Thyroid gland (tissue), 4 donors: ENCODE data around the gene C22orf42. TPM values are rescaled to one million over a fixed set of nuclear protein-coding genes. Genes with fewer than 3 reads are reported as not detected.
A peak's percentile ranks its signal among the peaks of the same experiment; 100 is the strongest.
"Not testable (repeated sequence)": the region's sequence is repeated elsewhere in the genome, so short reads cannot be mapped to it uniquely, and the experiment has no call there.

Experiments
- DNase-seq, 2 donors: peaks; one replicate each; pipeline ENCODE4 v3.0.0-alpha.2; 2019
- H3K27ac ChIP-seq, 3 donors: fragments of 200-600 bp; sonication (generic); 1 replicate in 2 of 3; 2 replicates in 1 of 3; pipeline ENCODE4 v1.5.1; 2016 to 2019; ENCODE audit warnings: mild to moderate bottlenecking in 1 of 3, moderate library complexity in 1 of 3
- H3K27me3 ChIP-seq: fragments of 200-600 bp; sonication (generic); one replicate; pipeline ENCODE4 v1.5.1; 2019
- H3K36me3 ChIP-seq, 2 donors: fragments of 200-600 bp; sonication (generic); one replicate each; pipeline ENCODE4 v1.5.1; 2016 to 2019
- H3K4me1 ChIP-seq, 2 donors: fragments of 200-600 bp; sonication (generic); one replicate each; pipeline ENCODE4 v1.5.1; 2017 to 2019
- H3K4me3 ChIP-seq, 3 donors: fragments of 200-600 bp; sonication (generic); replicated peaks in 1 of 3; 1 replicate in 2 of 3; 2 replicates in 1 of 3; pipeline ENCODE4 v1.5.1; 2016; ENCODE audit warnings: mild to moderate bottlenecking in 1 of 3
- H3K9me3 ChIP-seq: fragments of 200-600 bp; sonication (generic); one replicate; pipeline ENCODE4 v1.5.1; 2017
- CTCF ChIP-seq, 6 experiments: fragments of 200-600 bp in 3 of 6; fragments of 450-650 bp in 3 of 6; sonication (generic) in 3 of 6; IDR thresholded peaks; one replicate each; pipeline ENCODE4 v1.5.1; 2016 to 2019; ENCODE audit warnings: antibody characterized with exemption in 6 of 6, mild to moderate bottlenecking in 2 of 6, inconsistent platforms in 1 of 6, moderate library complexity in 1 of 6
- POLR2A ChIP-seq, 2 donors: fragments of 450-650 bp; IDR thresholded peaks; one replicate each; pipeline ENCODE4 v1.6.1; 2017; ENCODE audit warnings: antibody characterized with exemption in 2 of 2, mild to moderate bottlenecking in 2 of 2, moderate library complexity in 1 of 2
- WGBS, 2 donors: methylation state at CpG; one replicate each; pipeline ENCODE4 v1.1.5; 2017; 5-methylcytosine and 5-hydroxymethylcytosine counted together
- intact Hi-C: fragments of 100-400 bp; cut with DNase I; formaldehyde crosslinking; loops from one replicate; pipeline ENCODE4 v1.15.1; 2023
- total RNA-seq, 4 donors: library from RNA; depleted of rRNA; stranded (reverse); fragments of >200 nt; gene quantifications; one replicate each; pipeline ENCODE4 v1.2.3, GENCODE V29; 2016

The C22orf42 gene
- total RNA-seq, 4 donors from 2014 or later: not detected

GRCh38 chr22:32150647-32151046 lies 8.5 kb downstream of the C22orf42 start:
- H3K9me3 ChIP-seq, H3K27me3 ChIP-seq, H3K4me3 ChIP-seq, H3K27ac ChIP-seq, H3K4me1 ChIP-seq, H3K36me3 ChIP-seq, intact Hi-C loops, DNase-seq: not testable (repeated sequence)
- 63 to 64% methylated on average over 7 of the region's 7 CpGs for WGBS, 2 donors

GRCh38 chr22:32148372-32148771 lies 10.7 kb downstream of the C22orf42 start:
- H3K4me1 ChIP-seq, intact Hi-C loops, H3K4me3 ChIP-seq, DNase-seq, H3K27me3 ChIP-seq, H3K9me3 ChIP-seq, H3K36me3 ChIP-seq, H3K27ac ChIP-seq: not testable (repeated sequence)
- WGBS, 2 donors: 92 to 93% methylated on average over 4 of the region's 4 CpGs

GRCh38 chr22:32147128-32147527 lies 12.0 kb downstream of the C22orf42 start:
- H3K36me3 ChIP-seq, DNase-seq, H3K4me3 ChIP-seq, H3K4me1 ChIP-seq, H3K27me3 ChIP-seq, intact Hi-C loops, H3K9me3 ChIP-seq, H3K27ac ChIP-seq: not testable (repeated sequence)
- WGBS, 2 donors: 85 to 93% methylated on average over 8 of the region's 8 CpGs

- H3K9me3 ChIP-seq: no peaks in the 10 kb centered on the region
- no peak for DNase-seq
- no peaks in the 10 kb centered on the region for H3K4me1 ChIP-seq
- intact Hi-C loops: no loop called here
- no peaks in the 10 kb centered on the region for H3K27me3 ChIP-seq
- H3K27ac ChIP-seq: no peak overlapping the region
- TF ChIP-seq CTCF (IDR thresholded peaks at IDR 0.05): no peak
- TF ChIP-seq POLR2A (IDR thresholded peaks at IDR 0.05): no peak
- H3K4me3 ChIP-seq: no peak overlapping the region
- WGBS, 2 donors: 71 to 79% methylated on average over 6 of the region's 6 CpGs
- H3K36me3 ChIP-seq: no peaks in the 10 kb centered on the region
Observed at GRCh38 chr22:32144496-32145274, 14.4 kb downstream of the C22orf42 start.

GRCh38 chr22:32142600-32142999 lies 16.5 kb downstream of the C22orf42 start:
- intact Hi-C loops: no loop called here
- DNase-seq: no peak
- no peaks in the 10 kb centered on the region for H3K4me1 ChIP-seq
- H3K27me3 ChIP-seq: no peaks in the 10 kb centered on the region
- H3K9me3 ChIP-seq: no peaks in the 10 kb centered on the region
- no peak overlapping the region for H3K4me3 ChIP-seq
- H3K27ac ChIP-seq: no peak overlapping the region
- no peaks in the 10 kb centered on the region for H3K36me3 ChIP-seq
- no peak for TF ChIP-seq CTCF (IDR thresholded peaks at IDR 0.05)
- no peak for TF ChIP-seq POLR2A (IDR thresholded peaks at IDR 0.05)

GRCh38 chr22:32140688-32141087 lies 18.4 kb downstream of the C22orf42 start:
- H3K27me3 ChIP-seq, H3K4me3 ChIP-seq, H3K9me3 ChIP-seq, intact Hi-C loops, H3K36me3 ChIP-seq, H3K27ac ChIP-seq, H3K4me1 ChIP-seq, DNase-seq: not testable (repeated sequence)
- 29 to 32% methylated on average over 3 of the region's 6 CpGs for WGBS, 2 donors
- peak in 1 of 6 experiments; percentile 21 for TF ChIP-seq CTCF (IDR thresholded peaks at IDR 0.05)

- H3K9me3 ChIP-seq, DNase-seq, H3K27me3 ChIP-seq, H3K27ac ChIP-seq, H3K4me3 ChIP-seq, H3K4me1 ChIP-seq, H3K36me3 ChIP-seq, intact Hi-C loops: not testable (repeated sequence)
- whole genome bisulfite sequencing, 2 donors: 69 to 81% methylated on average over 1 of the region's 1 CpG
Observed at GRCh38 chr22:32138576-32138975, 20.5 kb downstream of the C22orf42 start.

GRCh38 chr22:32137731-32138324 lies 21.3 kb downstream of the C22orf42 start:
- 68 to 81% methylated on average over 15 to 16 of the region's 16 CpGs for WGBS, 2 donors
- H3K4me3 ChIP-seq: peak overlapping the region in 1 of 3 donors; percentile 14
- intact Hi-C loops, H3K4me1 ChIP-seq, H3K36me3 ChIP-seq, H3K27ac ChIP-seq, DNase-seq, H3K9me3 ChIP-seq, H3K27me3 ChIP-seq: not testable (repeated sequence)

GRCh38 chr22:32136881-32137280 lies 22.2 kb downstream of the C22orf42 start:
- H3K27ac ChIP-seq, H3K4me3 ChIP-seq, intact Hi-C loops, H3K27me3 ChIP-seq, H3K9me3 ChIP-seq, H3K4me1 ChIP-seq, DNase-seq, H3K36me3 ChIP-seq: not testable (repeated sequence)
- WGBS, 2 donors: 69 to 76% methylated on average over 2 to 4 of the region's 4 CpGs

GRCh38 chr22:32135958-32136357 lies 23.1 kb downstream of the C22orf42 start:
- H3K36me3 ChIP-seq, intact Hi-C loops, H3K4me1 ChIP-seq, H3K4me3 ChIP-seq, H3K27ac ChIP-seq, H3K9me3 ChIP-seq, H3K27me3 ChIP-seq, DNase-seq: not testable (repeated sequence)
- WGBS, 2 donors: 83 to 88% methylated on average over 3 of the region's 3 CpGs
